ENCODE data around the gene MATN3. TPM values are rescaled to one million over a fixed set of nuclear protein-coding genes. Genes with fewer than 3 reads are reported as not detected.
A peak's percentile ranks its signal among the peaks of the same experiment; 100 is the strongest.

MATN3 gene
- total and polyA plus RNA-seq, 2 of the 13 experiments (the other 11 are each of a cell fraction or from before 2014, with no cell fraction given), result 36.1 to 208 TPM

DNA sequence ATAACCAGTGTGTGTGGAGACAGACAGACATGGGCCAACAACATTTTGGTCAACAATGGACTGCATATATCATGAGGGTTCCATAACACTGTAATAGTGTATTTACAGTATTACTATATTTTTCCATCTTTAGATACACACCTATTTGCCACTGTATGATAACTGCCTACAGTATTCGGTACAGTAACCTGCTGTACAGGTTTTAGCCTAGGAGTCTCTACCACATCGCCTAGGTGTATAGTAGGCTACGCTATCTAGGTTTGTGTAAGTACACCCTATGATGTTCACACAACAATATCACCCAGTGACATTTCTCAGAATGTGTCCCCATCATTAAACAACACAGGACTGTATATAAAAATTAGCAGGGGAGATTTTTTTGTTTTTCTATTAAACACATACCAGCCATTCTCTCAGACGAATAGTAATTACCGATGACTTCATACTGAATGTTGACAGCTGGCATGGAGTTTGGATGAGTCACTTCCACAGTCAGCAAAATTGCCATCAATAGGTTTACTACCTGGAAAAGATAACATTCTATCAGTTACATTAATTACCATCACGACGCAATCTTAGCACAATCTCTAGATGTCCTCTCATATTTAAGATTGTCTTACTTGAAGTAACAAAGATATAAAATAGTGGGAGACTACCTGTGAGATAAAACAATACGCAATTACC, 28.2 kb upstream of the MATN3 start (continued):
- TF ChIP-seq, protein P1, sequence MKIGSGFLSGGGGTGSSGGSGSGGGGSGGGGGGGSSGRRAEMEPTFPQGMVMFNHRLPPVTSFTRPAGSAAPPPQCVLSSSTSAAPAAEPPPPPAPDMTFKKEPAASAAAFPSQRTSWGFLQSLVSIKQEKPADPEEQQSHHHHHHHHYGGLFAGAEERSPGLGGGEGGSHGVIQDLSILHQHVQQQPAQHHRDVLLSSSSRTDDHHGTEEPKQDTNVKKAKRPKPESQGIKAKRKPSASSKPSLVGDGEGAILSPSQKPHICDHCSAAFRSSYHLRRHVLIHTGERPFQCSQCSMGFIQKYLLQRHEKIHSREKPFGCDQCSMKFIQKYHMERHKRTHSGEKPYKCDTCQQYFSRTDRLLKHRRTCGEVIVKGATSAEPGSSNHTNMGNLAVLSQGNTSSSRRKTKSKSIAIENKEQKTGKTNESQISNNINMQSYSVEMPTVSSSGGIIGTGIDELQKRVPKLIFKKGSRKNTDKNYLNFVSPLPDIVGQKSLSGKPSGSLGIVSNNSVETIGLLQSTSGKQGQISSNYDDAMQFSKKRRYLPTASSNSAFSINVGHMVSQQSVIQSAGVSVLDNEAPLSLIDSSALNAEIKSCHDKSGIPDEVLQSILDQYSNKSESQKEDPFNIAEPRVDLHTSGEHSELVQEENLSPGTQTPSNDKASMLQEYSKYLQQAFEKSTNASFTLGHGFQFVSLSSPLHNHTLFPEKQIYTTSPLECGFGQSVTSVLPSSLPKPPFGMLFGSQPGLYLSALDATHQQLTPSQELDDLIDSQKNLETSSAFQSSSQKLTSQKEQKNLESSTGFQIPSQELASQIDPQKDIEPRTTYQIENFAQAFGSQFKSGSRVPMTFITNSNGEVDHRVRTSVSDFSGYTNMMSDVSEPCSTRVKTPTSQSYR (CRISPR knock-in tag; IDR thresholded peaks at IDR 0.05; ENCODE audit: borderline replicate concordance), result no peak
- TF ChIP-seq, protein P2, sequence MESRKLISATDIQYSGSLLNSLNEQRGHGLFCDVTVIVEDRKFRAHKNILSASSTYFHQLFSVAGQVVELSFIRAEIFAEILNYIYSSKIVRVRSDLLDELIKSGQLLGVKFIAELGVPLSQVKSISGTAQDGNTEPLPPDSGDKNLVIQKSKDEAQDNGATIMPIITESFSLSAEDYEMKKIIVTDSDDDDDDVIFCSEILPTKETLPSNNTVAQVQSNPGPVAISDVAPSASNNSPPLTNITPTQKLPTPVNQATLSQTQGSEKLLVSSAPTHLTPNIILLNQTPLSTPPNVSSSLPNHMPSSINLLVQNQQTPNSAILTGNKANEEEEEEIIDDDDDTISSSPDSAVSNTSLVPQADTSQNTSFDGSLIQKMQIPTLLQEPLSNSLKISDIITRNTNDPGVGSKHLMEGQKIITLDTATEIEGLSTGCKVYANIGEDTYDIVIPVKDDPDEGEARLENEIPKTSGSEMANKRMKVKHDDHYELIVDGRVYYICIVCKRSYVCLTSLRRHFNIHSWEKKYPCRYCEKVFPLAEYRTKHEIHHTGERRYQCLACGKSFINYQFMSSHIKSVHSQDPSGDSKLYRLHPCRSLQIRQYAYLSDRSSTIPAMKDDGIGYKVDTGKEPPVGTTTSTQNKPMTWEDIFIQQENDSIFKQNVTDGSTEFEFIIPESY (CRISPR knock-in tag; IDR thresholded peaks at IDR 0.05), result no peak
- TF ChIP-seq MAFK (conservative IDR thresholded peaks at IDR 0.05 in 1 of 2, IDR thresholded peaks at IDR 0.05 in 1 of 2; ENCODE audit: low read length in 2 of 2) (peak; percentile 76 to 77), ZNF780A (CRISPR knock-in tag; IDR thresholded peaks at IDR 0.05) (no peak), PAWR (CRISPR knock-in tag; IDR thresholded peaks at IDR 0.05; ENCODE audit: borderline replicate concordance) (no peak), BCL6 (CRISPR knock-in tag; IDR thresholded peaks at IDR 0.05) (no peak), HMG20B (CRISPR knock-in tag; conservative IDR thresholded peaks at IDR 0.05) (no peak), MAFF (IDR thresholded peaks at IDR 0.05; ENCODE audit: low read depth, low read length) (peak; percentile 86), ZNF335 (CRISPR knock-in tag; IDR thresholded peaks at IDR 0.05) (no peak), SRY (CRISPR knock-in tag; IDR thresholded peaks at IDR 0.05) (no peak), SAP130 (CRISPR knock-in tag; IDR thresholded peaks at IDR 0.05; ENCODE audit: low read depth) (0 out of 2 replicates have a peak, but pooled peaks have one; percentile 24)
- TF ChIP-seq, protein P3, sequence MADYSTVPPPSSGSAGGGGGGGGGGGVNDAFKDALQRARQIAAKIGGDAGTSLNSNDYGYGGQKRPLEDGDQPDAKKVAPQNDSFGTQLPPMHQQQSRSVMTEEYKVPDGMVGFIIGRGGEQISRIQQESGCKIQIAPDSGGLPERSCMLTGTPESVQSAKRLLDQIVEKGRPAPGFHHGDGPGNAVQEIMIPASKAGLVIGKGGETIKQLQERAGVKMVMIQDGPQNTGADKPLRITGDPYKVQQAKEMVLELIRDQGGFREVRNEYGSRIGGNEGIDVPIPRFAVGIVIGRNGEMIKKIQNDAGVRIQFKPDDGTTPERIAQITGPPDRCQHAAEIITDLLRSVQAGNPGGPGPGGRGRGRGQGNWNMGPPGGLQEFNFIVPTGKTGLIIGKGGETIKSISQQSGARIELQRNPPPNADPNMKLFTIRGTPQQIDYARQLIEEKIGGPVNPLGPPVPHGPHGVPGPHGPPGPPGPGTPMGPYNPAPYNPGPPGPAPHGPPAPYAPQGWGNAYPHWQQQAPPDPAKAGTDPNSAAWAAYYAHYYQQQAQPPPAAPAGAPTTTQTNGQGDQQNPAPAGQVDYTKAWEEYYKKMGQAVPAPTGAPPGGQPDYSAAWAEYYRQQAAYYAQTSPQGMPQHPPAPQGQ (CRISPR knock-in tag; IDR thresholded peaks at IDR 0.05; ENCODE audit: borderline replicate concordance), result no peak
- TF ChIP-seq, protein P4, sequence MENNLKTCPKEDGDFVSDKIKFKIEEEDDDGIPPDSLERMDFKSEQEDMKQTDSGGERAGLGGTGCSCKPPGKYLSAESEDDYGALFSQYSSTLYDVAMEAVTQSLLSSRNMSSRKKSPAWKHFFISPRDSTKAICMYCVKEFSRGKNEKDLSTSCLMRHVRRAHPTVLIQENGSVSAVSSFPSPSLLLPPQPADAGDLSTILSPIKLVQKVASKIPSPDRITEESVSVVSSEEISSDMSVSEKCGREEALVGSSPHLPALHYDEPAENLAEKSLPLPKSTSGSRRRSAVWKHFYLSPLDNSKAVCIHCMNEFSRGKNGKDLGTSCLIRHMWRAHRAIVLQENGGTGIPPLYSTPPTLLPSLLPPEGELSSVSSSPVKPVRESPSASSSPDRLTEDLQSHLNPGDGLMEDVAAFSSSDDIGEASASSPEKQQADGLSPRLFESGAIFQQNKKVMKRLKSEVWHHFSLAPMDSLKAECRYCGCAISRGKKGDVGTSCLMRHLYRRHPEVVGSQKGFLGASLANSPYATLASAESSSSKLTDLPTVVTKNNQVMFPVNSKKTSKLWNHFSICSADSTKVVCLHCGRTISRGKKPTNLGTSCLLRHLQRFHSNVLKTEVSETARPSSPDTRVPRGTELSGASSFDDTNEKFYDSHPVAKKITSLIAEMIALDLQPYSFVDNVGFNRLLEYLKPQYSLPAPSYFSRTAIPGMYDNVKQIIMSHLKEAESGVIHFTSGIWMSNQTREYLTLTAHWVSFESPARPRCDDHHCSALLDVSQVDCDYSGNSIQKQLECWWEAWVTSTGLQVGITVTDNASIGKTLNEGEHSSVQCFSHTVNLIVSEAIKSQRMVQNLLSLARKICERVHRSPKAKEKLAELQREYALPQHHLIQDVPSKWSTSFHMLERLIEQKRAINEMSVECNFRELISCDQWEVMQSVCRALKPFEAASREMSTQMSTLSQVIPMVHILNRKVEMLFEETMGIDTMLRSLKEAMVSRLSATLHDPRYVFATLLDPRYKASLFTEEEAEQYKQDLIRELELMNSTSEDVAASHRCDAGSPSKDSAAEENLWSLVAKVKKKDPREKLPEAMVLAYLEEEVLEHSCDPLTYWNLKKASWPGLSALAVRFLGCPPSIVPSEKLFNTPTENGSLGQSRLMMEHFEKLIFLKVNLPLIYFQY (CRISPR knock-in tag; IDR thresholded peaks at IDR 0.05; ENCODE audit: borderline replicate concordance), result no peak
- TF ChIP-seq, protein P5, sequence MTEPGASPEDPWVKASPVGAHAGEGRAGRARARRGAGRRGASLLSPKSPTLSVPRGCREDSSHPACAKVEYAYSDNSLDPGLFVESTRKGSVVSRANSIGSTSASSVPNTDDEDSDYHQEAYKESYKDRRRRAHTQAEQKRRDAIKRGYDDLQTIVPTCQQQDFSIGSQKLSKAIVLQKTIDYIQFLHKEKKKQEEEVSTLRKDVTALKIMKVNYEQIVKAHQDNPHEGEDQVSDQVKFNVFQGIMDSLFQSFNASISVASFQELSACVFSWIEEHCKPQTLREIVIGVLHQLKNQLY (CRISPR knock-in tag; IDR thresholded peaks at IDR 0.05), result no peak
- TF ChIP-seq, protein P6, sequence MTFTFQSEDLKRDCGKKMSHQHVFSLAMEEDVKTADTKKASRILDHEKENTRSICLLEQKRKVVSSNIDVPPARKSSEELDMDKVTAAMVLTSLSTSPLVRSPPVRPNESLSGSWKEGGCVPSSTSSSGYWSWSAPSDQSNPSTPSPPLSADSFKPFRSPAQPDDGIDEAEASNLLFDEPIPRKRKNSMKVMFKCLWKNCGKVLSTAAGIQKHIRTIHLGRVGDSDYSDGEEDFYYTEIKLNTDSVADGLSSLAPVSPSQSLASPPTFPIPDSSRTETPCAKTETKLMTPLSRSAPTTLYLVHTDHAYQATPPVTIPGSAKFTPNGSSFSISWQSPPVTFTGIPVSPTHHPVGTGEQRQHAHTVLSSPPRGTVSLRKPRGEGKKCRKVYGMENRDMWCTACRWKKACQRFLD (CRISPR knock-in tag; IDR thresholded peaks at IDR 0.05; ENCODE audit: borderline replicate concordance), result no peak

Data from HepG2 (cell line).